Measurements from ENCODE around the gene RIPPLY2. TPM values are rescaled to one million over a fixed set of nuclear protein-coding genes. Genes with fewer than 3 reads are reported as not detected.

RIPPLY2 gene
- polyA plus RNA-seq, 1 of the 3 experiments (the other 2 are of a cell fraction), result 0.33 TPM

- Histone ChIP-seq H3K4me3 (ENCODE audit: low read depth in 2 of 2, low read length in 1 of 2) (no peak overlapping the region), H3K9me2 (no peaks in the 10 kb centered on the region), H3F3A (replicated peaks; ENCODE audit: insufficient read depth) (no peaks in the 10 kb centered on the region), H3K27me3 (ENCODE audit: insufficient read depth) (no peaks in the 10 kb centered on the region), H3K9me3 (no peaks in the 10 kb centered on the region), H3K4me1 (ENCODE audit: control insufficient read depth in 1 of 2, insufficient read depth in 2 of 2, low read depth in 1 of 2, low read length in 1 of 2) (no peaks in the 10 kb centered on the region), H3K4me2 (no peak overlapping the region), H3K79me2 (ENCODE audit: insufficient read depth) (no peaks in the 10 kb centered on the region), H3K36me3 (replicated peaks in 1 of 2; ENCODE audit: control insufficient read depth in 1 of 2, insufficient read depth in 2 of 2, low read length in 1 of 2) (no peaks in the 10 kb centered on the region), H3K9ac (no peak overlapping the region), H3K27ac (ENCODE audit: low read depth in 2 of 2, low read length in 1 of 2) (no peak overlapping the region), H4K20me1 (ENCODE audit: insufficient read depth) (no peaks in the 10 kb centered on the region), H2AFZ (ENCODE audit: low read depth) (no peak overlapping the region)
- CTCF ChIA-PET, result no interaction called here
- 28% methylated on average over 3 of the region's 3 CpGs for WGBS (ENCODE audit: low lambda C conversion rate)
- DNase-seq, result no peak
- TF ChIP-seq JUND (IDR thresholded peaks at IDR 0.05), result no peak
- TF ChIP-seq SMC3 (IDR thresholded peaks at IDR 0.05; ENCODE audit: low read depth, low read length), result no peak
- TF ChIP-seq PBX3 (IDR thresholded peaks at IDR 0.05), result no peak
- TF ChIP-seq NFIC (IDR thresholded peaks at IDR 0.05; ENCODE audit: borderline replicate concordance), result no peak
- no peak for TF ChIP-seq NRF1 (IDR thresholded peaks at IDR 0.05; ENCODE audit: low read depth, low read length)
- POLR2A ChIA-PET, result no interaction called here
These were observed 44.2 kb upstream of the RIPPLY2 start for GRCh38 chr6:83808926-83809325.

- no peaks in the 10 kb centered on the region for H3K9me3 ChIP-seq
- no peaks in the 10 kb centered on the region for H3K27me3 ChIP-seq (ENCODE audit: insufficient read depth)
- no peak for DNase-seq
- H3K9me2 ChIP-seq, result no peaks in the 10 kb centered on the region
- H3K4me2 ChIP-seq, result no peak overlapping the region
- H3K27ac ChIP-seq (ENCODE audit: low read depth in 2 of 2, low read length in 1 of 2), result no peak overlapping the region
- H4K20me1 ChIP-seq (ENCODE audit: insufficient read depth), result no peaks in the 10 kb centered on the region
- no peaks in the 10 kb centered on the region for H3K36me3 ChIP-seq (replicated peaks in 1 of 2; ENCODE audit: control insufficient read depth in 1 of 2, insufficient read depth in 2 of 2, low read length in 1 of 2)
- ChIA-PET CTCF (interaction anchor here (0.7 kb wide), 1 partner anchor 143 kb away, joined by 3 read pairs; no protein-coding TSS in a partner anchor), POLR2A (no interaction called here)
- H3F3A ChIP-seq (replicated peaks; ENCODE audit: insufficient read depth), result no peaks in the 10 kb centered on the region
- TF ChIP-seq USF1 (IDR thresholded peaks at IDR 0.05; ENCODE audit: borderline replicate concordance, low read depth) (no peak), IRF3 (IDR thresholded peaks at IDR 0.05; ENCODE audit: low read depth, low read length) (no peak), PBX3 (IDR thresholded peaks at IDR 0.05) (no peak), RCOR1 (IDR thresholded peaks at IDR 0.05; ENCODE audit: low read length) (no peak)
- no peaks in the 10 kb centered on the region for H3K79me2 ChIP-seq (ENCODE audit: insufficient read depth)
- no peak overlapping the region for H2AFZ ChIP-seq (ENCODE audit: low read depth)
- H3K9ac ChIP-seq, result no peak overlapping the region
- H3K4me1 ChIP-seq (ENCODE audit: control insufficient read depth in 1 of 2, insufficient read depth in 2 of 2, low read depth in 1 of 2, low read length in 1 of 2), result no peaks in the 10 kb centered on the region; a peak in 1 of 4 replicates
- H3K4me3 ChIP-seq (ENCODE audit: low read depth in 2 of 2, low read length in 1 of 2), result no peak overlapping the region
These were observed 40.6 kb upstream of the RIPPLY2 start for GRCh38 chr6:83812595-83812994.
